Measurements from ENCODE around the gene DNAH5. TPM values are rescaled to one million over a fixed set of nuclear protein-coding genes. Genes with fewer than 3 reads are reported as not detected.

Gene DNAH5
- total RNA-seq, 1 experiment from 2014 or later: 8.0 TPM

DNA sequence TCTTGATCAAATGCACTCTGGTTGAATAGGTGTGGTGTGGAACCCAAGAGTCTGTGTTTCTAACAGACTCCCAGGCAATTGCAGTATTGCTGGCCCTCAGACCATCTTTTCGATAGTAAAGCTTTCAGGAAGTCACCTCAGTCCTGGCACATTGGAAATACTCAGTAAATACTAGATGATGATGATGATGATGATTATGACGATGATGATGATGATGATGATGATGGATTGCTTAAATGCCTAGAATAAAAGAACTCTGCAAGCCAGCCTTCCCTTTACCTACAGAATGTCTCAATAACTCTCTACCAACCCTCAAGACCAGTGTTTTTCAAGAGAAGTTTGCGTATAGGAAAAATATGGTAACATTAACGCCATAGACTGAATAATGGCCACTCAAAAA, 268.0 kb downstream of the DNAH5 start:
- BruUV-seq (replicated peaks): no TSS peak
- no peak overlapping the region for H3K4me3 ChIP-seq (ENCODE audit: low read depth in 2 of 2, low read length in 2 of 2)
- intact Hi-C loops (cut with micrococcal nuclease; ENCODE audit: unreplicated experiment) (no loop called here), in situ Hi-C loops (cut with HindIII; ENCODE audit: low pct_unique_long_range_greater_than_20kb, low sequenced_read_pairs) (no loop called here)
- no peaks in the 10 kb centered on the region; the same call in 1 of the 2 replicates for H3K27me3 ChIP-seq (ENCODE audit: control insufficient read depth, insufficient read depth, low read length)
- no peak overlapping the region for H3K27ac ChIP-seq (ENCODE audit: low read length)
- ATAC-seq: no peak
- no peak for DNase-seq (ENCODE audit: low read depth, low spot score)
- H3K36me3 ChIP-seq (ENCODE audit: control insufficient read depth, insufficient read depth, low read length): no peaks in the 10 kb centered on the region
- H3K9me3 ChIP-seq (ENCODE audit: control insufficient read depth, insufficient read depth, low read depth, low read length): no peaks in the 10 kb centered on the region
- no peaks in the 10 kb centered on the region for H3K4me1 ChIP-seq (ENCODE audit: control insufficient read depth, insufficient read depth, low read length)
- POLR2A ChIA-PET: no interaction called here
- CTCF ChIA-PET: no interaction called here
- no peak for TF ChIP-seq TCF7L2 (IDR thresholded peaks at IDR 0.05; ENCODE audit: low read depth, low read length)
- no peak for TF ChIP-seq POLR2AphosphoS5 (IDR thresholded peaks at IDR 0.05; ENCODE audit: low read depth, low read length)
- TF ChIP-seq SIN3A (IDR thresholded peaks at IDR 0.05; ENCODE audit: borderline replicate concordance, insufficient read depth, low read depth, low read length): no peak
- no peak for TF ChIP-seq REST (IDR thresholded peaks at IDR 0.05; ENCODE audit: insufficient read depth in 1 of 2, low read depth in 2 of 2, low read length in 1 of 2)
- TF ChIP-seq, protein P1, sequence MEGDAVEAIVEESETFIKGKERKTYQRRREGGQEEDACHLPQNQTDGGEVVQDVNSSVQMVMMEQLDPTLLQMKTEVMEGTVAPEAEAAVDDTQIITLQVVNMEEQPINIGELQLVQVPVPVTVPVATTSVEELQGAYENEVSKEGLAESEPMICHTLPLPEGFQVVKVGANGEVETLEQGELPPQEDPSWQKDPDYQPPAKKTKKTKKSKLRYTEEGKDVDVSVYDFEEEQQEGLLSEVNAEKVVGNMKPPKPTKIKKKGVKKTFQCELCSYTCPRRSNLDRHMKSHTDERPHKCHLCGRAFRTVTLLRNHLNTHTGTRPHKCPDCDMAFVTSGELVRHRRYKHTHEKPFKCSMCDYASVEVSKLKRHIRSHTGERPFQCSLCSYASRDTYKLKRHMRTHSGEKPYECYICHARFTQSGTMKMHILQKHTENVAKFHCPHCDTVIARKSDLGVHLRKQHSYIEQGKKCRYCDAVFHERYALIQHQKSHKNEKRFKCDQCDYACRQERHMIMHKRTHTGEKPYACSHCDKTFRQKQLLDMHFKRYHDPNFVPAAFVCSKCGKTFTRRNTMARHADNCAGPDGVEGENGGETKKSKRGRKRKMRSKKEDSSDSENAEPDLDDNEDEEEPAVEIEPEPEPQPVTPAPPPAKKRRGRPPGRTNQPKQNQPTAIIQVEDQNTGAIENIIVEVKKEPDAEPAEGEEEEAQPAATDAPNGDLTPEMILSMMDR (IDR thresholded peaks at IDR 0.05): no peak

- DNase-seq (ENCODE audit: low read depth, low spot score) (no peak), ATAC-seq (no peak)
- H3K4me3 ChIP-seq (ENCODE audit: low read depth in 2 of 2, low read length in 2 of 2): no peak overlapping the region
- H3K36me3 ChIP-seq (ENCODE audit: control insufficient read depth, insufficient read depth, low read length): no peaks in the 10 kb centered on the region
- in situ Hi-C loops (cut with HindIII; ENCODE audit: low pct_unique_long_range_greater_than_20kb, low sequenced_read_pairs) (no loop called here), intact Hi-C loops (cut with micrococcal nuclease; ENCODE audit: unreplicated experiment) (no loop called here)
- BruUV-seq (replicated peaks): no TSS peak
- no peaks in the 10 kb centered on the region for H3K9me3 ChIP-seq (ENCODE audit: control insufficient read depth, insufficient read depth, low read depth, low read length)
- TF ChIP-seq SIN3A (IDR thresholded peaks at IDR 0.05; ENCODE audit: borderline replicate concordance, insufficient read depth, low read depth, low read length) (no peak), REST (IDR thresholded peaks at IDR 0.05; ENCODE audit: insufficient read depth in 1 of 2, low read depth in 2 of 2, low read length in 1 of 2) (no peak), POLR2AphosphoS5 (IDR thresholded peaks at IDR 0.05; ENCODE audit: low read depth, low read length) (no peak), TCF7L2 (IDR thresholded peaks at IDR 0.05; ENCODE audit: low read depth, low read length) (no peak)
- TF ChIP-seq, protein P1 (IDR thresholded peaks at IDR 0.05): no peak
- no peaks in the 10 kb centered on the region for H3K4me1 ChIP-seq (ENCODE audit: control insufficient read depth, insufficient read depth, low read length)
- no peaks in the 10 kb centered on the region; the same call in 1 of the 2 replicates for H3K27me3 ChIP-seq (ENCODE audit: control insufficient read depth, insufficient read depth, low read length)
- CTCF ChIA-PET: no interaction called here
- POLR2A ChIA-PET: no interaction called here
- H3K27ac ChIP-seq (ENCODE audit: low read length): no peak overlapping the region
These were observed 270.1 kb downstream of the DNAH5 start for GRCh38 chr5:13674391-13674790.
